Measurements from ENCODE around the gene SMAD2. TPM values are rescaled to one million over a fixed set of nuclear protein-coding genes. Genes with fewer than 3 reads are reported as not detected.

Gene SMAD2
- total and polyA plus RNA-seq, 2 experiments from 2014 or later = 30.9 to 90.7 TPM

DNA sequence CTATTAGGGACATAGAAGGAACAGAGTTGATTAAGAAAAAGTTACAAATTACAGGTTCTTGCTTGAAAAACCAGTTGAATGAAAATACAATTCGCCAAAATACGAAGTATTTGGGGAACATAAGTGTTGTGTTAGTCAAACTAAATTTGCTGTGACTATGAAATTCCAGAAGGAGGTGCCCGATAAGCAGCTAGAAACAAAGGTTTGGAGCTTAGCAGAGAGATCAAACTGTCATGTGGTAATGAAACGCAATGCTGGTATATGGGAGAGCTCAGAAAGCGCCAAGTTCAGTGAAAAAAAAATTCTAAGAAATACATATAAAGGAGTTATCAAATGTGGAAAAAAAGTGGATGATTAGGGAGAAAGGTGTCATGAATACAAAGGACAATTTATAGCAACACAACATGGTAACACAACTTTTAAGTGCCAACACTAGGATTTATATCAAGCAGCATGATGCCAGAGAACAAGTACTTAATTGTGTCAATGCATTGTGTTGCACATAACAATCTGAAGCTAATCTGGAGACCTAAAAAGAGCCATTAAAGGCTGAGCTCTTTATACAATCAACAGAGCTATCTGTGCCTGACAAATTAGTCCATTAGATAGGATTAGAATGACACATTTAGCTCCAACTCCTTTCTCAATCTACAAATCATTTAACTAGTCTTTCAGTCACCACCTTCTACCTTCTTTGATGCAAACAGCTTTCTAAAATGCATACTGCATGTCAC lies 31.2 kb downstream of the SMAD2 start:
- H3K27ac ChIP-seq (ENCODE audit: low read depth) = peak overlapping the region; percentile 52
- DNase-seq (ENCODE audit: low spot score) (peak; percentile 38), ATAC-seq (peak; percentile 39)
- no peak overlapping the region for H2AFZ ChIP-seq
- H3K36me3 Mint-ChIP-seq (ENCODE audit: low read depth) = peaks cover 12% of the 10 kb centered on the region
- H3K36me3 ChIP-seq (ENCODE audit: insufficient read depth) = no peaks in the 10 kb centered on the region; the same call in 1 of the 2 replicates
- H3K27ac Mint-ChIP-seq = peak overlapping the region; percentile 90
- no peaks in the 10 kb centered on the region for H3K27me3 ChIP-seq (ENCODE audit: insufficient read depth)
- no peaks in the 10 kb centered on the region for H3F3A ChIP-seq (replicated peaks; ENCODE audit: low read depth)
- peaks cover 27% of the 10 kb centered on the region for H4K20me1 ChIP-seq (replicated peaks; ENCODE audit: insufficient read depth)
- peak overlapping the region; percentile 10 for H3K4me3 ChIP-seq
- peaks cover 78% of the 10 kb centered on the region for H3K4me1 ChIP-seq (ENCODE audit: insufficient read depth)
- H3K9me3 Mint-ChIP-seq = no peaks in the 10 kb centered on the region
- peaks cover 100% of the 10 kb centered on the region for H3K79me2 ChIP-seq (replicated peaks; ENCODE audit: insufficient read depth)
- no peaks in the 10 kb centered on the region for H3K9me2 ChIP-seq (ENCODE audit: insufficient read depth)
- peaks cover 3% of the 10 kb centered on the region for H3K27me3 Mint-ChIP-seq (ENCODE audit: insufficient read depth, low read depth, poor library complexity)
- H3K4me2 ChIP-seq = peak overlapping the region; percentile 64
- H3K4me1 Mint-ChIP-seq = peaks cover 89% of the 10 kb centered on the region
- peak overlapping the region; percentile 48 for H3K4me3 Mint-ChIP-seq
- TF ChIP-seq, protein P1, sequence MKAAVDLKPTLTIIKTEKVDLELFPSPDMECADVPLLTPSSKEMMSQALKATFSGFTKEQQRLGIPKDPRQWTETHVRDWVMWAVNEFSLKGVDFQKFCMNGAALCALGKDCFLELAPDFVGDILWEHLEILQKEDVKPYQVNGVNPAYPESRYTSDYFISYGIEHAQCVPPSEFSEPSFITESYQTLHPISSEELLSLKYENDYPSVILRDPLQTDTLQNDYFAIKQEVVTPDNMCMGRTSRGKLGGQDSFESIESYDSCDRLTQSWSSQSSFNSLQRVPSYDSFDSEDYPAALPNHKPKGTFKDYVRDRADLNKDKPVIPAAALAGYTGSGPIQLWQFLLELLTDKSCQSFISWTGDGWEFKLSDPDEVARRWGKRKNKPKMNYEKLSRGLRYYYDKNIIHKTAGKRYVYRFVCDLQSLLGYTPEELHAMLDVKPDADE (IDR thresholded peaks at IDR 0.05) = no peak
- no peak for TF ChIP-seq ZNF331 (CRISPR knock-in tag; IDR thresholded peaks at IDR 0.05; ENCODE audit: low read depth)
- TF ChIP-seq ZNF114 (CRISPR knock-in tag; IDR thresholded peaks at IDR 0.05) = no peak
- TF ChIP-seq, protein P2, sequence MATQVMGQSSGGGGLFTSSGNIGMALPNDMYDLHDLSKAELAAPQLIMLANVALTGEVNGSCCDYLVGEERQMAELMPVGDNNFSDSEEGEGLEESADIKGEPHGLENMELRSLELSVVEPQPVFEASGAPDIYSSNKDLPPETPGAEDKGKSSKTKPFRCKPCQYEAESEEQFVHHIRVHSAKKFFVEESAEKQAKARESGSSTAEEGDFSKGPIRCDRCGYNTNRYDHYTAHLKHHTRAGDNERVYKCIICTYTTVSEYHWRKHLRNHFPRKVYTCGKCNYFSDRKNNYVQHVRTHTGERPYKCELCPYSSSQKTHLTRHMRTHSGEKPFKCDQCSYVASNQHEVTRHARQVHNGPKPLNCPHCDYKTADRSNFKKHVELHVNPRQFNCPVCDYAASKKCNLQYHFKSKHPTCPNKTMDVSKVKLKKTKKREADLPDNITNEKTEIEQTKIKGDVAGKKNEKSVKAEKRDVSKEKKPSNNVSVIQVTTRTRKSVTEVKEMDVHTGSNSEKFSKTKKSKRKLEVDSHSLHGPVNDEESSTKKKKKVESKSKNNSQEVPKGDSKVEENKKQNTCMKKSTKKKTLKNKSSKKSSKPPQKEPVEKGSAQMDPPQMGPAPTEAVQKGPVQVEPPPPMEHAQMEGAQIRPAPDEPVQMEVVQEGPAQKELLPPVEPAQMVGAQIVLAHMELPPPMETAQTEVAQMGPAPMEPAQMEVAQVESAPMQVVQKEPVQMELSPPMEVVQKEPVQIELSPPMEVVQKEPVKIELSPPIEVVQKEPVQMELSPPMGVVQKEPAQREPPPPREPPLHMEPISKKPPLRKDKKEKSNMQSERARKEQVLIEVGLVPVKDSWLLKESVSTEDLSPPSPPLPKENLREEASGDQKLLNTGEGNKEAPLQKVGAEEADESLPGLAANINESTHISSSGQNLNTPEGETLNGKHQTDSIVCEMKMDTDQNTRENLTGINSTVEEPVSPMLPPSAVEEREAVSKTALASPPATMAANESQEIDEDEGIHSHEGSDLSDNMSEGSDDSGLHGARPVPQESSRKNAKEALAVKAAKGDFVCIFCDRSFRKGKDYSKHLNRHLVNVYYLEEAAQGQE (IDR thresholded peaks at IDR 0.05; ENCODE audit: unreplicated experiment) = no peak
- TF ChIP-seq EZH2phosphoT487 (IDR thresholded peaks at IDR 0.05; ENCODE audit: unreplicated experiment) = no peak
- TF ChIP-seq, protein P3, sequence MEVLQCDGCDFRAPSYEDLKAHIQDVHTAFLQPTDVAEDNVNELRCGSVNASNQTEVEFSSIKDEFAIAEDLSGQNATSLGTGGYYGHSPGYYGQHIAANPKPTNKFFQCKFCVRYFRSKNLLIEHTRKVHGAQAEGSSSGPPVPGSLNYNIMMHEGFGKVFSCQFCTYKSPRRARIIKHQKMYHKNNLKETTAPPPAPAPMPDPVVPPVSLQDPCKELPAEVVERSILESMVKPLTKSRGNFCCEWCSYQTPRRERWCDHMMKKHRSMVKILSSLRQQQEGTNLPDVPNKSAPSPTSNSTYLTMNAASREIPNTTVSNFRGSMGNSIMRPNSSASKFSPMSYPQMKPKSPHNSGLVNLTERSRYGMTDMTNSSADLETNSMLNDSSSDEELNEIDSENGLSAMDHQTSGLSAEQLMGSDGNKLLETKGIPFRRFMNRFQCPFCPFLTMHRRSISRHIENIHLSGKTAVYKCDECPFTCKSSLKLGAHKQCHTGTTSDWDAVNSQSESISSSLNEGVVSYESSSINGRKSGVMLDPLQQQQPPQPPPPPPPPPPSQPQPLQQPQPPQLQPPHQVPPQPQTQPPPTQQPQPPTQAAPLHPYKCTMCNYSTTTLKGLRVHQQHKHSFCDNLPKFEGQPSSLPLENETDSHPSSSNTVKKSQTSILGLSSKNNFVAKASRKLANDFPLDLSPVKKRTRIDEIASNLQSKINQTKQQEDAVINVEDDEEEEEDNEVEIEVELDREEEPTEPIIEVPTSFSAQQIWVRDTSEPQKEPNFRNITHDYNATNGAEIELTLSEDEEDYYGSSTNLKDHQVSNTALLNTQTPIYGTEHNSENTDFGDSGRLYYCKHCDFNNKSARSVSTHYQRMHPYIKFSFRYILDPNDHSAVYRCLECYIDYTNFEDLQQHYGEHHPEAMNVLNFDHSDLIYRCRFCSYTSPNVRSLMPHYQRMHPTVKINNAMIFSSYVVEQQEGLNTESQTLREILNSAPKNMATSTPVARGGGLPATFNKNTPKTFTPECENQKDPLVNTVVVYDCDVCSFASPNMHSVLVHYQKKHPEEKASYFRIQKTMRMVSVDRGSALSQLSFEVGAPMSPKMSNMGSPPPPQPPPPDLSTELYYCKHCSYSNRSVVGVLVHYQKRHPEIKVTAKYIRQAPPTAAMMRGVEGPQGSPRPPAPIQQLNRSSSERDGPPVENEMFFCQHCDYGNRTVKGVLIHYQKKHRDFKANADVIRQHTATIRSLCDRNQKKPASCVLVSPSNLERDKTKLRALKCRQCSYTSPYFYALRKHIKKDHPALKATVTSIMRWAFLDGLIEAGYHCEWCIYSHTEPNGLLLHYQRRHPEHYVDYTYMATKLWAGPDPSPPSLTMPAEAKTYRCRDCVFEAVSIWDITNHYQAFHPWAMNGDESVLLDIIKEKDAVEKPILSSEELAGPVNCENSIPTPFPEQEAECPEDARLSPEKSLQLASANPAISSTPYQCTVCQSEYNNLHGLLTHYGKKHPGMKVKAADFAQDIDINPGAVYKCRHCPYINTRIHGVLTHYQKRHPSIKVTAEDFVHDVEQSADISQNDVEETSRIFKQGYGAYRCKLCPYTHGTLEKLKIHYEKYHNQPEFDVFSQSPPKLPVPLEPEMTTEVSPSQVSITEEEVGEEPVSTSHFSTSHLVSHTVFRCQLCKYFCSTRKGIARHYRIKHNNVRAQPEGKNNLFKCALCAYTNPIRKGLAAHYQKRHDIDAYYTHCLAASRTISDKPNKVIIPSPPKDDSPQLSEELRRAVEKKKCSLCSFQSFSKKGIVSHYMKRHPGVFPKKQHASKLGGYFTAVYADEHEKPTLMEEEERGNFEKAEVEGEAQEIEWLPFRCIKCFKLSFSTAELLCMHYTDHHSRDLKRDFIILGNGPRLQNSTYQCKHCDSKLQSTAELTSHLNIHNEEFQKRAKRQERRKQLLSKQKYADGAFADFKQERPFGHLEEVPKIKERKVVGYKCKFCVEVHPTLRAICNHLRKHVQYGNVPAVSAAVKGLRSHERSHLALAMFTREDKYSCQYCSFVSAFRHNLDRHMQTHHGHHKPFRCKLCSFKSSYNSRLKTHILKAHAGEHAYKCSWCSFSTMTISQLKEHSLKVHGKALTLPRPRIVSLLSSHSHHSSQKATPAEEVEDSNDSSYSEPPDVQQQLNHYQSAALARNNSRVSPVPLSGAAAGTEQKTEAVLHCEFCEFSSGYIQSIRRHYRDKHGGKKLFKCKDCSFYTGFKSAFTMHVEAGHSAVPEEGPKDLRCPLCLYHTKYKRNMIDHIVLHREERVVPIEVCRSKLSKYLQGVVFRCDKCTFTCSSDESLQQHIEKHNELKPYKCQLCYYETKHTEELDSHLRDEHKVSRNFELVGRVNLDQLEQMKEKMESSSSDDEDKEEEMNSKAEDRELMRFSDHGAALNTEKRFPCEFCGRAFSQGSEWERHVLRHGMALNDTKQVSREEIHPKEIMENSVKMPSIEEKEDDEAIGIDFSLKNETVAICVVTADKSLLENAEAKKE (CRISPR knock-in tag; IDR thresholded peaks at IDR 0.05) = no peak
- TF ChIP-seq, protein P4, sequence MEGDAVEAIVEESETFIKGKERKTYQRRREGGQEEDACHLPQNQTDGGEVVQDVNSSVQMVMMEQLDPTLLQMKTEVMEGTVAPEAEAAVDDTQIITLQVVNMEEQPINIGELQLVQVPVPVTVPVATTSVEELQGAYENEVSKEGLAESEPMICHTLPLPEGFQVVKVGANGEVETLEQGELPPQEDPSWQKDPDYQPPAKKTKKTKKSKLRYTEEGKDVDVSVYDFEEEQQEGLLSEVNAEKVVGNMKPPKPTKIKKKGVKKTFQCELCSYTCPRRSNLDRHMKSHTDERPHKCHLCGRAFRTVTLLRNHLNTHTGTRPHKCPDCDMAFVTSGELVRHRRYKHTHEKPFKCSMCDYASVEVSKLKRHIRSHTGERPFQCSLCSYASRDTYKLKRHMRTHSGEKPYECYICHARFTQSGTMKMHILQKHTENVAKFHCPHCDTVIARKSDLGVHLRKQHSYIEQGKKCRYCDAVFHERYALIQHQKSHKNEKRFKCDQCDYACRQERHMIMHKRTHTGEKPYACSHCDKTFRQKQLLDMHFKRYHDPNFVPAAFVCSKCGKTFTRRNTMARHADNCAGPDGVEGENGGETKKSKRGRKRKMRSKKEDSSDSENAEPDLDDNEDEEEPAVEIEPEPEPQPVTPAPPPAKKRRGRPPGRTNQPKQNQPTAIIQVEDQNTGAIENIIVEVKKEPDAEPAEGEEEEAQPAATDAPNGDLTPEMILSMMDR (conservative IDR thresholded peaks at IDR 0.05; ENCODE audit: low read depth in 2 of 2) = peak; percentile 22 to 37; a peak in 3 of 4 replicates
- TF ChIP-seq JUNB (IDR thresholded peaks at IDR 0.05; ENCODE audit: unreplicated experiment) = no peak

Measured in GM23338 (cell line).